Ishikawa (cell line): Measurements from ENCODE around the gene SYCP2.

Experiments
- CEBPB ChIP-seq: IDR thresholded peaks from 2 replicates; pipeline ENCODE4 v1.6.1; 2012
- EP300 ChIP-seq: IDR thresholded peaks from 2 replicates; pipeline ENCODE4 v1.6.1; 2012; ENCODE audit warnings: borderline replicate concordance
- FOXM1 ChIP-seq: IDR thresholded peaks from 2 replicates; pipeline ENCODE4 v1.6.1; 2012; ENCODE audit warnings: low read depth, borderline replicate concordance
- MAX ChIP-seq: IDR thresholded peaks from 2 replicates; pipeline ENCODE4 v1.6.1; 2012
- RAD21 ChIP-seq: IDR thresholded peaks from 2 replicates; pipeline ENCODE4 v1.6.1; 2012; ENCODE audit warnings: low read depth
- REST ChIP-seq: IDR thresholded peaks from 2 replicates; pipeline ENCODE4 v1.6.1; 2012; ENCODE audit warnings: low read depth, mild to moderate bottlenecking
- TAF1 ChIP-seq: IDR thresholded peaks from 2 replicates; pipeline ENCODE4 v1.6.1; 2012; ENCODE audit warnings: low read depth, mild to moderate bottlenecking
- USF1 ChIP-seq: IDR thresholded peaks from 2 replicates; pipeline ENCODE4 v1.6.1; 2012
- YY1 ChIP-seq: IDR thresholded peaks from 2 replicates; pipeline ENCODE4 v1.6.1; 2012; ENCODE audit warnings: low read depth

GRCh38 chr20:59925899-59926298 lies 7.5 kb downstream of the SYCP2 start:
- TF ChIP-seq MAX (no peak), CEBPB (no peak), RAD21 (no peak), EP300 (no peak), YY1 (no peak), REST (no peak), USF1 (no peak), TAF1 (no peak), FOXM1 (no peak)
